IMR-90 (cell line): ENCODE measurements around the gene ITGAL. TPM values are rescaled to one million over a fixed set of nuclear protein-coding genes. Genes with fewer than 3 reads are reported as not detected.
A peak's percentile ranks its signal among the peaks of the same experiment; 100 is the strongest.

Source experiments
- ATAC-seq: fragments of 200-7000 bp; cut with Tn5 transposase; 2 replicates; pipeline ENCODE4 v1.9.1; 2020; ENCODE audit warnings: low read depth, mild to moderate bottlenecking, moderate library complexity
- BruUV-seq: library from RNA; stranded (reverse); fragments of 400-500 nt; replicated peaks from 2 replicates; lab custom pipeline; 2021; lab: Mats Ljungman, UMichigan
- CTCF ChIA-PET: fragments of 300-600 bp; formaldehyde crosslinking; extraction: SDS; loops from one replicate; lab custom pipeline; 2021; ENCODE audit warnings: antibody characterized with exemption; lab: Yijun Ruan, JAX
- POLR2A ChIA-PET: fragments of 300-600 bp; sonication (Branson Sonifier 250); formaldehyde crosslinking; loops from one replicate; lab custom pipeline; 2022; ENCODE audit warnings: antibody characterized with exemption; ENCODE audit not compliant: unreplicated experiment; lab: Charles Lee
- DNase-seq: peaks from one replicate; pipeline ENCODE4 v3.0.0; 2013
- H2AFZ ChIP-seq: replicated peaks from 2 replicates; pipeline ENCODE3; 2013; ENCODE audit warnings: low read length, mild to moderate bottlenecking; ENCODE audit not compliant: poor library complexity
- H2AK5ac ChIP-seq: 2 replicates; pipeline ENCODE4 v1.6.1; 2013; ENCODE audit warnings: low read depth, low read length, inconsistent platforms
- H2AK9ac ChIP-seq: replicated peaks from 2 replicates; pipeline ENCODE3; 2013; ENCODE audit warnings: mild to moderate bottlenecking, low read depth, low read length, moderate library complexity; ENCODE audit not compliant: poor library complexity
- H2BK120ac ChIP-seq: 2 replicates; pipeline ENCODE4 v1.6.1; 2013; ENCODE audit warnings: low read depth, low read length, inconsistent platforms
- H2BK15ac ChIP-seq: 3 replicates; pipeline ENCODE4 v1.6.1; 2013; ENCODE audit warnings: low read depth, low read length, inconsistent platforms
- H2BK20ac ChIP-seq: 2 replicates; pipeline ENCODE4 v1.6.1; 2013; ENCODE audit warnings: low read depth, mild to moderate bottlenecking, inconsistent platforms, low read length, moderate library complexity
- H2BK5ac ChIP-seq: 2 replicates; pipeline ENCODE4 v1.6.1; 2013; ENCODE audit warnings: mild to moderate bottlenecking, low read depth, low read length, inconsistent platforms; ENCODE audit not compliant: poor library complexity, severe bottlenecking
- H3K14ac ChIP-seq: replicated peaks from 2 replicates; pipeline ENCODE4 v1.6.1; 2013; ENCODE audit warnings: low read depth, low read length, inconsistent platforms
- H3K18ac ChIP-seq: 2 replicates; pipeline ENCODE4 v1.6.1; 2013; ENCODE audit warnings: low read depth, low read length, control low read depth
- H3K23ac ChIP-seq: 2 replicates; pipeline ENCODE4 v1.6.1; 2013; ENCODE audit warnings: low read depth, low read length, inconsistent platforms
- H3K27ac ChIP-seq: 2 replicates; pipeline ENCODE4 v1.5.1; 2013; ENCODE audit warnings: mild to moderate bottlenecking, control low read depth, low read length; ENCODE audit not compliant: insufficient read depth
- H3K27me3 ChIP-seq: 2 replicates; pipeline ENCODE4 v1.6.1; 2013; ENCODE audit warnings: low read length; ENCODE audit not compliant: control insufficient read depth, insufficient read depth
- H3K36me3 ChIP-seq: 2 replicates; pipeline ENCODE4 v1.6.1; 2013; ENCODE audit warnings: low read length, mixed read lengths; ENCODE audit not compliant: control insufficient read depth, insufficient read depth
- H3K4ac ChIP-seq: 2 replicates; pipeline ENCODE4 v1.6.1; 2013; ENCODE audit warnings: low read depth, low read length, inconsistent platforms
- H3K4me1 ChIP-seq: 2 replicates; pipeline ENCODE4 v1.6.1; 2013; ENCODE audit warnings: low read length, mixed read lengths; ENCODE audit not compliant: control insufficient read depth, insufficient read depth
- H3K4me2 ChIP-seq: 2 replicates; pipeline ENCODE4 v1.6.1; 2013; ENCODE audit warnings: low read depth, mild to moderate bottlenecking, control low read depth, low read length, moderate library complexity
- H3K4me3 ChIP-seq: 2 replicates; pipeline ENCODE4 v1.5.1; 2013; ENCODE audit warnings: low read depth, mild to moderate bottlenecking, control low read depth, low read length, moderate library complexity; ENCODE audit not compliant: insufficient read depth
- H3K56ac ChIP-seq: 2 replicates; pipeline ENCODE4 v1.6.1; 2013; ENCODE audit warnings: low read length, inconsistent platforms; ENCODE audit not compliant: insufficient read depth; ENCODE audit errors: extremely low read depth
- H3K79me1 ChIP-seq, 2 experiments: 2 replicates each; pipeline ENCODE4 v1.6.1; 2013; ENCODE audit warnings: low read length in 2 of 2, inconsistent platforms in 1 of 2, low read depth in 1 of 2
- H3K9ac ChIP-seq: 2 replicates; pipeline ENCODE4 v1.6.1; 2013; ENCODE audit warnings: low read depth, low read length, control low read depth
- H3K9me1 ChIP-seq: 2 replicates; pipeline ENCODE4 v1.6.1; 2013; ENCODE audit warnings: low read length, inconsistent platforms; ENCODE audit not compliant: insufficient read depth
- H3K9me3 ChIP-seq: 2 replicates; pipeline ENCODE4 v1.6.1; 2013; ENCODE audit warnings: low read length; ENCODE audit not compliant: control insufficient read depth, insufficient read depth
- H4K20me1 ChIP-seq: 2 replicates; pipeline ENCODE4 v1.6.1; 2013; ENCODE audit warnings: low read length, inconsistent platforms; ENCODE audit not compliant: insufficient read depth
- H4K5ac ChIP-seq: 2 replicates; pipeline ENCODE4 v1.6.1; 2013; ENCODE audit warnings: mild to moderate bottlenecking, low read depth, low read length, control low read depth
- H4K8ac ChIP-seq, 2 experiments: 2 replicates each; pipeline ENCODE4 v1.6.1; 2013; ENCODE audit warnings: low read depth in 2 of 2, low read length in 2 of 2, control low read depth in 1 of 2, inconsistent platforms in 1 of 2
- H4K91ac ChIP-seq: 2 replicates; pipeline ENCODE4 v1.6.1; 2013; ENCODE audit warnings: low read depth, low read length, inconsistent platforms; ENCODE audit not compliant: insufficient read depth
- BHLHE40 ChIP-seq: fragments of 150-350 bp; IDR thresholded peaks from 2 replicates; pipeline ENCODE4 v1.6.1; 2016; ENCODE audit warnings: mild to moderate bottlenecking, low read depth, low read length
- CEBPB ChIP-seq: IDR thresholded peaks from 2 replicates; pipeline ENCODE4 v1.6.1; 2012; ENCODE audit warnings: low read depth, low read length, improper control_type of control experiment
- CHD1 ChIP-seq: IDR thresholded peaks from 2 replicates; pipeline ENCODE4 v1.6.1; 2012; ENCODE audit warnings: low read depth, low read length, improper control_type of control experiment
- CTCF ChIP-seq: conservative IDR thresholded peaks from 2 replicates; pipeline ENCODE4 v1.5.1; 2012; ENCODE audit warnings: mild to moderate bottlenecking, low read depth, low read length, improper control_type of control experiment
- ELK1 ChIP-seq: fragments of 150-350 bp; IDR thresholded peaks from 2 replicates; pipeline ENCODE4 v1.6.1; 2016; ENCODE audit warnings: low read depth, mild to moderate bottlenecking, low read length, moderate library complexity, borderline replicate concordance
- FOS ChIP-seq: fragments of 150-350 bp; IDR thresholded peaks from 2 replicates; pipeline ENCODE4 v1.6.1; 2016; ENCODE audit warnings: low read depth, low read length
- MAFK ChIP-seq: IDR thresholded peaks from 2 replicates; pipeline ENCODE4 v1.6.1; 2012; ENCODE audit warnings: low read depth, low read length, improper control_type of control experiment
- MAZ ChIP-seq: IDR thresholded peaks from 2 replicates; pipeline ENCODE4 v1.6.1; 2012; ENCODE audit warnings: low read depth, mild to moderate bottlenecking, low read length, improper control_type of control experiment, moderate library complexity, borderline replicate concordance
- MXI1 ChIP-seq: IDR thresholded peaks from 2 replicates; pipeline ENCODE4 v1.6.1; 2012; ENCODE audit warnings: low read depth, mild to moderate bottlenecking, low read length, moderate library complexity, borderline replicate concordance
- NFE2L2 ChIP-seq: fragments of 150-350 bp; IDR thresholded peaks from 2 replicates; pipeline ENCODE4 v1.6.1; 2016; ENCODE audit warnings: low read depth, mild to moderate bottlenecking, low read length
- POLR2A ChIP-seq: IDR thresholded peaks from 2 replicates; pipeline ENCODE4 v1.6.1; 2012; ENCODE audit warnings: mild to moderate bottlenecking, low read depth, low read length
- RAD21 ChIP-seq: IDR thresholded peaks from 2 replicates; pipeline ENCODE4 v1.6.1; 2012; ENCODE audit warnings: low read length, improper control_type of control experiment
- RCOR1 ChIP-seq: IDR thresholded peaks from 2 replicates; pipeline ENCODE4 v1.6.1; 2012; ENCODE audit warnings: mild to moderate bottlenecking, low read length, improper control_type of control experiment; ENCODE audit not compliant: insufficient replicate concordance
- RFX5 ChIP-seq: IDR thresholded peaks from 2 replicates; pipeline ENCODE4 v1.8.0; 2012; ENCODE audit warnings: low read depth, mild to moderate bottlenecking, low read length, moderate library complexity
- SMC3 ChIP-seq: fragments of 150-350 bp; IDR thresholded peaks from 2 replicates; pipeline ENCODE4 v1.6.1; 2016; ENCODE audit warnings: low read depth, mild to moderate bottlenecking, antibody characterized with exemption, low read length, moderate library complexity
- USF2 ChIP-seq: fragments of 150-350 bp; IDR thresholded peaks from 2 replicates; pipeline ENCODE4 v1.6.1; 2017; ENCODE audit warnings: mild to moderate bottlenecking, antibody characterized with exemption, low read length, low read depth
- WGBS, 2 experiments: methylation state at CpG; one replicate each; pipeline versions ENCODE4 v1.1.5 to v1.1.7; 2013; ENCODE audit warnings: missing lambda C conversion rate in 2 of 2; ENCODE audit not compliant: insufficient read length in 1 of 2; ENCODE audit errors: extremely low coverage in 2 of 2; 5-methylcytosine and 5-hydroxymethylcytosine counted together
- dilution Hi-C: fragments of 300-500 bp; cut with HindIII; formaldehyde crosslinking; loops from one replicate; pipeline ENCODE4 v1.14.3; 2018; ENCODE audit warnings: low sequenced_read_pairs; ENCODE audit not compliant: unreplicated experiment
- in situ Hi-C: fragments of 300-500 bp; cut with MboI; formaldehyde crosslinking; loops from 3 replicates; pipeline ENCODE4 v1.14.3; 2019; ENCODE audit warnings: low sequenced_read_pairs, inconsistent platforms, mixed read lengths
- intact Hi-C: fragments of 100-400 bp; cut with micrococcal nuclease; formaldehyde crosslinking; loops from 2 replicates; pipeline ENCODE4 v1.10.0; 2022
- polyA plus RNA-seq, 3 experiments: library from polyadenylated mRNA; depleted of rRNA; stranded (reverse); fragments of >200 nt; gene quantifications; 2 replicates each; pipeline ENCODE4 v1.2.3, GENCODE V29; 2012; ENCODE audit warnings: low replicate concordance in 1 of 3
- total RNA-seq: library from RNA; depleted of rRNA; stranded (reverse); fragments of >200 nt; gene quantifications from 2 replicates; pipeline ENCODE4 v1.2.3, GENCODE V29; 2012

The ITGAL gene
- total and polyA plus RNA-seq, 2 of the 4 experiments (the other 2 are of a cell fraction) = not detected

GRCh38 chr16:30569281-30569680, 96.7 kb downstream of the ITGAL start:
- Histone ChIP-seq H3K4me3 (no peak overlapping the region), H2AFZ (peak overlapping the region; percentile 23), H2BK120ac (no peak overlapping the region), H2AK5ac (no peak overlapping the region), H2BK20ac (no peak overlapping the region), H4K91ac (no peak overlapping the region), H3K27ac (no peak overlapping the region), H2AK9ac (no peak overlapping the region), H3K27me3 (peaks cover 6% of the 10 kb centered on the region; the same call in 1 of the 2 replicates), H3K79me1 (peaks cover 5 to 19% of the 10 kb centered on the region in 2 experiments; a peak in 3 of 4 replicates), H3K4me1 (peaks cover 9% of the 10 kb centered on the region), H3K4ac (no peak overlapping the region), H3K9me1 (no peaks in the 10 kb centered on the region), H4K8ac (no peak overlapping the region), H4K5ac (no peak overlapping the region), H3K4me2 (no peak overlapping the region), H3K36me3 (no peaks in the 10 kb centered on the region), H3K9me3 (no peaks in the 10 kb centered on the region), H2BK15ac (no peak overlapping the region), H4K20me1 (no peaks in the 10 kb centered on the region), H3K56ac (no peak overlapping the region), H3K23ac (no peak overlapping the region), H3K14ac (no peak overlapping the region), H3K18ac (no peak overlapping the region), H2BK5ac (no peak overlapping the region), H3K9ac (no peak overlapping the region)
- no peak for TF ChIP-seq FOS
- no peak for TF ChIP-seq SMC3
- no peak for TF ChIP-seq RAD21
- TF ChIP-seq BHLHE40 = no peak
- no peak for TF ChIP-seq CTCF
- TF ChIP-seq MXI1 = no peak
- TF ChIP-seq RCOR1 = no peak
- no peak for TF ChIP-seq NFE2L2
- no peak for TF ChIP-seq ELK1
- no peak for TF ChIP-seq USF2
- no peak for TF ChIP-seq MAFK
- no peak for TF ChIP-seq RFX5
- no peak for TF ChIP-seq CEBPB
- no peak for TF ChIP-seq CHD1
- no peak for TF ChIP-seq POLR2A
- no peak for TF ChIP-seq MAZ
- no peak for ATAC-seq
- WGBS, 2 experiments = no CpG with 5 or more reads among the region's 3 CpGs
- dilution Hi-C loops = no loop called here
- in situ Hi-C loops = no loop called here
- POLR2A ChIA-PET = no interaction called here
- no peak for DNase-seq
- intact Hi-C loops = no loop called here
- no TSS peak for BruUV-seq
- CTCF ChIA-PET = no interaction called here
